Smooth muscle cell (in vitro differentiated cells): Measurements from ENCODE around the gene PTPRK. TPM values are rescaled to one million over a fixed set of nuclear protein-coding genes. Genes with fewer than 3 reads are reported as not detected.

ENCODE experiments used
- DNase-seq: peaks from one replicate; lab custom pipeline; 2025; ENCODE audit not compliant: unreplicated experiment; lab: John Stamatoyannopoulos, UW
- H2AFZ ChIP-seq: fragments of 200-600 bp; sonication (generic); 2 replicates; pipeline ENCODE4 v1.6.0; 2016; ENCODE audit warnings: antibody characterized with exemption, low read depth, mild to moderate bottlenecking
- H3F3A ChIP-seq: fragments of 200-600 bp; sonication (generic); 2 replicates; pipeline ENCODE4 v1.6.0; 2017; ENCODE audit warnings: antibody characterized with exemption, low read depth
- H3K27ac ChIP-seq: fragments of 200-600 bp; sonication (generic); 2 replicates; pipeline ENCODE4 v1.5.1; 2016; ENCODE audit warnings: low read depth, mild to moderate bottlenecking
- H3K27me3 ChIP-seq: fragments of 200-600 bp; sonication (generic); 2 replicates; pipeline ENCODE4 v1.6.1; 2016; ENCODE audit warnings: low read depth, mild to moderate bottlenecking
- H3K36me3 ChIP-seq: fragments of 200-600 bp; sonication (generic); 2 replicates; pipeline ENCODE4 v1.5.1; 2016; ENCODE audit warnings: low read depth
- H3K4me1 ChIP-seq: fragments of 200-600 bp; sonication (generic); 2 replicates; pipeline ENCODE4 v1.5.1; 2016; ENCODE audit warnings: low read depth
- H3K4me2 ChIP-seq: fragments of 200-600 bp; sonication (generic); 2 replicates; pipeline ENCODE4 v1.6.0; 2016; ENCODE audit warnings: mild to moderate bottlenecking
- H3K4me3 ChIP-seq: fragments of 200-600 bp; sonication (generic); 2 replicates; pipeline ENCODE4 v1.5.1; 2016; ENCODE audit warnings: mild to moderate bottlenecking
- H3K79me2 ChIP-seq: fragments of 200-600 bp; sonication (generic); 2 replicates; pipeline ENCODE4 v1.6.0; 2016; ENCODE audit warnings: low read depth, mild to moderate bottlenecking
- H3K9ac ChIP-seq: fragments of 200-600 bp; sonication (generic); 2 replicates; pipeline ENCODE4 v1.6.0; 2016; ENCODE audit warnings: low read depth
- H3K9me3 ChIP-seq: fragments of 200-600 bp; sonication (generic); replicated peaks from 2 replicates; pipeline ENCODE4 v1.5.1; 2016; ENCODE audit warnings: low read depth
- H4K20me1 ChIP-seq: fragments of 200-600 bp; sonication (generic); 2 replicates; pipeline ENCODE4 v1.6.0; 2016; ENCODE audit warnings: low read depth
- CTCF ChIP-seq: fragments of 200-600 bp; sonication (generic); IDR thresholded peaks from 2 replicates; pipeline ENCODE4 v1.5.1; 2017; ENCODE audit warnings: borderline replicate concordance, mild to moderate bottlenecking, antibody characterized with exemption; ENCODE audit not compliant: insufficient read depth, poor library complexity, severe bottlenecking
- WGBS: methylation state at CpG from one replicate; pipeline ENCODE4 v1.1.7; 2016; ENCODE audit warnings: low lambda C conversion rate; 5-methylcytosine and 5-hydroxymethylcytosine counted together
- polyA plus RNA-seq: library from polyadenylated mRNA; unstranded; fragments of >200 nt; fragmentation: Nextera tagmentation; extraction: Ambion mirVana; gene quantifications from 2 replicates; pipeline ENCODE4 v1.2.1, GENCODE V29; 2016
- total RNA-seq: library from RNA; depleted of rRNA; stranded (reverse); fragments of >200 nt; gene quantifications from 2 replicates; pipeline ENCODE4 v1.2.3, GENCODE V29; 2014

PTPRK gene
- total and polyA plus RNA-seq, 2 experiments from 2014 or later = 21.7 to 50.4 TPM

DNA sequence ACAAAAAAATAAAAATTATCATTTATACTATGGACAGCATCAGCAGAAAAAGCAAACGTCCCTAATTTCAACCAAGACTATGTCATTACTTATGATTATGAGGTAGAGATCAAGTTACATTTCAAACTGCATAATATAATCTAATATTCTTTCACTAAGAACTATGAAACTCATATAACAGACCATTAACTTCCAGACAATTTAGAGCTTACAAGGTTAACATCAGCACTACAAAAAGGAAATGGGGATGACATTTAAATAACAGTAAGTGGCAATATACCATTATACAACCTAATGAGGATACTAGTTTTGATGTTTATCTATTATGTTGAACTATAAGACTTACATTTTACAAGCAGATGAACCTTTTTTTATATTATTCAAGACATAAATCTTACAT is 358.6 kb downstream of the PTPRK start:
- DNase-seq = no peak
- Histone ChIP-seq H3K27ac (no peak overlapping the region), H3K4me3 (no peak overlapping the region), H3F3A (no peaks in the 10 kb centered on the region), H3K4me2 (no peak overlapping the region), H2AFZ (no peak overlapping the region), H3K9me3 (no peaks in the 10 kb centered on the region), H3K4me1 (no peaks in the 10 kb centered on the region), H3K27me3 (no peaks in the 10 kb centered on the region), H3K9ac (no peak overlapping the region), H3K79me2 (no peaks in the 10 kb centered on the region), H4K20me1 (no peaks in the 10 kb centered on the region), H3K36me3 (no peaks in the 10 kb centered on the region)
- 74% methylated on average over 1 of the region's 1 CpG for WGBS
- no peak for TF ChIP-seq CTCF

DNA sequence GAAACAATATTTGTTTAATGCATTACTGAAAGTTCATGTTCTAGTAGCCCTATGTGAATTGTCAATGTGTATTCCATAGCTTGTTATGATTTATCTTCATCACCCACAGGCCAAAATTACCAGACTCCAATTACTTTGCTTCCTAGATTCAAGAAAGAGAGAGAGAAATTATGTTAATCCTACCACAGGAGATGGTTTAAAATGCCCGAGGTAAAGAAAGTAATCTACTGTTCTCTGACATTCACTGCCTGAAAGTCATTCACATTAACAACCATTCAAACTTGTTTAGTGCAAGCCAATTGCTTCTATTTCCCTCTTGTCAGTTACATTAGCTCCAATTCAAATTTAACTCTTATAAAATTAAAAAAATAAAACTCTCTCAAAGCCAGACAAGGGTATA is 359.1 kb downstream of the PTPRK start:
- H2AFZ ChIP-seq = no peak overlapping the region
- H4K20me1 ChIP-seq = no peaks in the 10 kb centered on the region
- H3K4me1 ChIP-seq = no peaks in the 10 kb centered on the region
- no peak overlapping the region for H3K27ac ChIP-seq
- no peaks in the 10 kb centered on the region for H3K79me2 ChIP-seq
- H3K36me3 ChIP-seq = no peaks in the 10 kb centered on the region
- TF ChIP-seq CTCF = no peak
- no peak overlapping the region for H3K4me3 ChIP-seq
- no peaks in the 10 kb centered on the region for H3K27me3 ChIP-seq
- H3F3A ChIP-seq = no peaks in the 10 kb centered on the region
- no peak for DNase-seq
- no peak overlapping the region for H3K4me2 ChIP-seq
- H3K9me3 ChIP-seq = no peaks in the 10 kb centered on the region
- WGBS = 55% methylated on average over 1 of the region's 1 CpG
- no peak overlapping the region for H3K9ac ChIP-seq

GRCh38 chr6:128158496-128158895 is 361.9 kb downstream of the PTPRK start:
- no peaks in the 10 kb centered on the region for H3K9me3 ChIP-seq
- H3K9ac ChIP-seq = no peak overlapping the region
- no peak overlapping the region for H3K4me2 ChIP-seq
- H4K20me1 ChIP-seq = no peaks in the 10 kb centered on the region
- H3K4me3 ChIP-seq = no peak overlapping the region
- H3K36me3 ChIP-seq = no peaks in the 10 kb centered on the region
- no peaks in the 10 kb centered on the region for H3K27me3 ChIP-seq
- H3K4me1 ChIP-seq = no peaks in the 10 kb centered on the region
- H3K27ac ChIP-seq = no peak overlapping the region
- no peaks in the 10 kb centered on the region for H3K79me2 ChIP-seq
- no peak for TF ChIP-seq CTCF
- no peak for DNase-seq
- WGBS = 72% methylated on average over 4 of the region's 4 CpGs
- no peaks in the 10 kb centered on the region for H3F3A ChIP-seq
- no peak overlapping the region for H2AFZ ChIP-seq

DNA sequence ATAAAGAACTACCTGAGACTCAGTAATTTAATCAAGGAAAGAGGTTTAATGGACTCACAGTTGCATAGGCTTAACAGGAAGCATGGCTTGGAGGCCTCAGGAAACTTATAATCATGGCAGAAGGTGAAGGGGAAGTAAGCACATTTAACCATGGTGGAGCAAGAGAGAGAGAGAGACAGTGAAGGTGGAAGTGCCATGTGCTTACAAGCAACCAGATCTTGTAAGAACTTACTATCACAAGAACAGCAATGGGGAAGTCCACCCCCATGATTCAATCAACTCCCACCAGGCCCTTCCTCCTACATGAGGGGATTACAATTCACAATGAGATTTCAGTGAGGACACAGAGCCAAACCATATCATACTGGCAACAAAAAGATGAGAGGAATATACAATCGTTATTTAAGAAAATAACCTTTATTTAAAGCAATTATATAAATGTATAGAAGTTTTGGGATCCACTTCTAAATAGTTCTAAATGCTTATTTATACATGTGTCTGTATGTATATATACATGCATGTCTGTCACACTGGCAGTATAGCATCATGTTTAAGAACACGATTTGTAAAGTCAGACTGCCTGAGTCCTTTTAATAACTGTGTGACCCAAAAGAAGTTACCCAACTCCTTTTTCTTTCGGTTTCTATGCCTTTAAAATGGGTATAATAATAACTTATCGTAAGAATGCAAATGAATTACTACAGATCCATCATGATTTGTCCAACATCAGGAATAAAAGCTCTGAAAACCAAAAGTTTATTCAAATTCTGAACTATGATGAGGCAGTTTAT is 363.9 kb downstream of the PTPRK start:
- WGBS = 94% methylated on average over 4 of the region's 4 CpGs
- no peak overlapping the region for H3K4me3 ChIP-seq
- no peaks in the 10 kb centered on the region for H3K4me1 ChIP-seq
- H3K79me2 ChIP-seq = no peaks in the 10 kb centered on the region
- TF ChIP-seq CTCF = no peak
- H3K36me3 ChIP-seq = no peaks in the 10 kb centered on the region
- H3K9me3 ChIP-seq = no peaks in the 10 kb centered on the region
- no peaks in the 10 kb centered on the region for H3F3A ChIP-seq
- no peak overlapping the region for H3K27ac ChIP-seq
- H3K27me3 ChIP-seq = no peaks in the 10 kb centered on the region
- no peaks in the 10 kb centered on the region for H4K20me1 ChIP-seq
- H3K4me2 ChIP-seq = no peak overlapping the region
- no peak overlapping the region for H3K9ac ChIP-seq
- no peak overlapping the region for H2AFZ ChIP-seq
- no peak for DNase-seq
